22Rv1 (cell line): Measurements from ENCODE around the gene KRT12.

ENCODE experiments used
- ZFX ChIP-seq: fragments of 450-650 bp; IDR thresholded peaks from 2 replicates; pipeline ENCODE4 v1.6.1; 2017; ENCODE audit warnings: antibody characterized with exemption, borderline replicate concordance
- TF ChIP-seq, protein P1 (sequence below): fragments of 450-650 bp; IDR thresholded peaks from 2 replicates; pipeline ENCODE4 v1.5.1; 2017; ENCODE audit warnings: mild to moderate bottlenecking

DNA sequence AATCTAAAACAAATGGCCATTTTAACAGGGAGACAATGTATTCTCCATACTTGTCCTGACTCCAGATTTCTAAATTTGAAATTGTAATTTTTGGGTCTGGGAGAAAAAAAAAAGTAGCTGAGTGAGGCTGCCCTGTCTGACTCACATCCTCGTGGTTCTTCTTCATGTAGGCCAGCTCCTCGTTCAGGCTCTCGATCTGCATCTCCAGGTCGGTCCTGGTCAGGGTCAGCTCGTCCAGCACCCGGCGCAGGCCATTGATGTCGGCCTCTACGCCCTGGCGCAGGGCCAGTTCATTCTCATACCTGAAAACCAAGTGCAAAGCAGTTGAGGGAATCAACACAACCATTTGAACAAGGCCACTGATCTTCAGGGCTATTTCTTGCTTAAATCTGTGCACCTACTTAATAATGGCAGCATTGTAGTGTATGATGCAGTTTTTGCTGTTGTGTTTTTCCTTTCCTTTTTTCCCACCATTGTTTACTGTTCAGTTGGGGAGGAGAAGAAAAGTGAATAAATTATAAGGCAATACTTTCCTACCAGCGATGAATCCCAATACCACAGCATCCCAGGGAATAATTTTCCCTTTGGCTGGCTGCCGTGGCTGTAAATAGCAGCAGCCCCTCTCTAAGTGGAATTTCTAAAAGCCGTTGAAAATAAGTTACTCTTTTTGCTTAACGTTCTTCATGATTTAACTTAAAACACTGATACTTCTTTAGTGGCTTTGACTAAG is 2.2 kb downstream of the KRT12 start:
- TF ChIP-seq, protein P1, sequence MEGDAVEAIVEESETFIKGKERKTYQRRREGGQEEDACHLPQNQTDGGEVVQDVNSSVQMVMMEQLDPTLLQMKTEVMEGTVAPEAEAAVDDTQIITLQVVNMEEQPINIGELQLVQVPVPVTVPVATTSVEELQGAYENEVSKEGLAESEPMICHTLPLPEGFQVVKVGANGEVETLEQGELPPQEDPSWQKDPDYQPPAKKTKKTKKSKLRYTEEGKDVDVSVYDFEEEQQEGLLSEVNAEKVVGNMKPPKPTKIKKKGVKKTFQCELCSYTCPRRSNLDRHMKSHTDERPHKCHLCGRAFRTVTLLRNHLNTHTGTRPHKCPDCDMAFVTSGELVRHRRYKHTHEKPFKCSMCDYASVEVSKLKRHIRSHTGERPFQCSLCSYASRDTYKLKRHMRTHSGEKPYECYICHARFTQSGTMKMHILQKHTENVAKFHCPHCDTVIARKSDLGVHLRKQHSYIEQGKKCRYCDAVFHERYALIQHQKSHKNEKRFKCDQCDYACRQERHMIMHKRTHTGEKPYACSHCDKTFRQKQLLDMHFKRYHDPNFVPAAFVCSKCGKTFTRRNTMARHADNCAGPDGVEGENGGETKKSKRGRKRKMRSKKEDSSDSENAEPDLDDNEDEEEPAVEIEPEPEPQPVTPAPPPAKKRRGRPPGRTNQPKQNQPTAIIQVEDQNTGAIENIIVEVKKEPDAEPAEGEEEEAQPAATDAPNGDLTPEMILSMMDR = no peak
- TF ChIP-seq ZFX = no peak
